H9 (cell line): ENCODE data around the gene SPATA3. TPM values are rescaled to one million over a fixed set of nuclear protein-coding genes. Genes with fewer than 3 reads are reported as not detected.

Experiments
- DNase-seq: peaks from one replicate; pipeline ENCODE4 v3.0.0-alpha.2; 2017
- H2AFZ ChIP-seq: one replicate; pipeline ENCODE4 v1.6.1; 2013; ENCODE audit warnings: mild to moderate bottlenecking, low read length, control low read depth, moderate library complexity
- H2AK5ac ChIP-seq: 2 replicates; pipeline ENCODE4 v1.6.1; 2013; ENCODE audit warnings: low read length, control low read depth, mixed read lengths; ENCODE audit not compliant: insufficient read length
- H2BK120ac ChIP-seq: one replicate; pipeline ENCODE4 v1.6.1; 2013; ENCODE audit warnings: low read depth, mild to moderate bottlenecking, low read length, control low read depth, inconsistent platforms; ENCODE audit not compliant: poor library complexity, severe bottlenecking
- H2BK12ac ChIP-seq: 2 replicates; pipeline ENCODE4 v1.6.1; 2013; ENCODE audit warnings: low read length, control low read depth, mixed read lengths, low read depth; ENCODE audit not compliant: insufficient read length
- H2BK15ac ChIP-seq: 2 replicates; pipeline ENCODE4 v1.6.1; 2013; ENCODE audit warnings: low read depth, low read length, control low read depth
- H2BK20ac ChIP-seq: one replicate; pipeline ENCODE4 v1.6.1; 2013; ENCODE audit warnings: low read depth, mild to moderate bottlenecking, low read length, control low read depth, inconsistent platforms; ENCODE audit not compliant: poor library complexity, severe bottlenecking
- H2BK5ac ChIP-seq: 2 replicates; pipeline ENCODE4 v1.6.1; 2013; ENCODE audit warnings: low read length, control low read depth, mixed read lengths; ENCODE audit not compliant: insufficient read length
- H3K14ac ChIP-seq: 2 replicates; pipeline ENCODE4 v1.6.1; 2013; ENCODE audit warnings: low read length, control low read depth; ENCODE audit not compliant: insufficient read depth
- H3K18ac ChIP-seq: 2 replicates; pipeline ENCODE4 v1.6.1; 2013; ENCODE audit warnings: low read depth, mild to moderate bottlenecking, mixed read lengths, low read length, control low read depth; ENCODE audit not compliant: insufficient read length
- H3K23ac ChIP-seq: 2 replicates; pipeline ENCODE4 v1.6.1; 2013; ENCODE audit warnings: low read length, control low read depth, mixed read lengths, low read depth; ENCODE audit not compliant: insufficient read length
- H3K23me2 ChIP-seq: 2 replicates; pipeline ENCODE4 v1.6.1; 2013; ENCODE audit warnings: low read depth, mild to moderate bottlenecking, mixed read lengths, low read length, control low read depth; ENCODE audit not compliant: insufficient read length, poor library complexity, severe bottlenecking
- H3K27ac ChIP-seq: 2 replicates; pipeline ENCODE4 v1.5.1; 2013; ENCODE audit warnings: low read length, control low read depth, mixed read lengths, low read depth; ENCODE audit not compliant: insufficient read length
- H3K27me3 ChIP-seq: 2 replicates; pipeline ENCODE4 v1.6.1; 2013; ENCODE audit warnings: low read length, control low read depth, inconsistent platforms; ENCODE audit not compliant: insufficient read depth
- H3K4ac ChIP-seq: 2 replicates; pipeline ENCODE4 v1.6.1; 2013; ENCODE audit warnings: low read depth, mild to moderate bottlenecking, control low read depth, inconsistent platforms, low read length, moderate library complexity
- H3K4me1 ChIP-seq: 2 replicates; pipeline ENCODE4 v1.6.1; 2013; ENCODE audit warnings: low read length, control low read depth, inconsistent platforms; ENCODE audit not compliant: insufficient read depth
- H3K4me2 ChIP-seq: 2 replicates; pipeline ENCODE4 v1.6.1; 2013; ENCODE audit warnings: low read length, control low read depth, mixed read lengths; ENCODE audit not compliant: insufficient read length, insufficient read depth
- H3K56ac ChIP-seq: 2 replicates; pipeline ENCODE4 v1.6.1; 2013; ENCODE audit warnings: low read depth, mild to moderate bottlenecking, mixed read lengths, low read length, control low read depth; ENCODE audit not compliant: insufficient read length
- H3K79me1 ChIP-seq: 2 replicates; pipeline ENCODE4 v1.6.1; 2013; ENCODE audit warnings: low read depth, mild to moderate bottlenecking, moderate library complexity, low read length, control low read depth, inconsistent platforms; ENCODE audit not compliant: insufficient read depth, poor library complexity, severe bottlenecking
- H3K79me2 ChIP-seq: 2 replicates; pipeline ENCODE4 v1.6.1; 2013; ENCODE audit warnings: low read length, control low read depth, inconsistent platforms; ENCODE audit not compliant: insufficient read depth
- H3K9ac ChIP-seq: 2 replicates; pipeline ENCODE4 v1.6.1; 2013; ENCODE audit warnings: low read length, control low read depth, mixed read lengths; ENCODE audit not compliant: insufficient read length; ENCODE audit errors: extremely low read depth
- H3K9me3 ChIP-seq: one replicate; pipeline ENCODE4 v1.6.1; 2013; ENCODE audit warnings: low read depth, low read length, inconsistent platforms; ENCODE audit not compliant: control insufficient read depth
- H3T11ph ChIP-seq: one replicate; pipeline ENCODE4 v1.6.1; 2013; ENCODE audit warnings: mild to moderate bottlenecking, low read length, control low read depth, inconsistent platforms
- H4K20me1 ChIP-seq: one replicate; pipeline ENCODE4 v1.6.1; 2013; ENCODE audit not compliant: control insufficient read depth, insufficient read length, insufficient read depth
- H4K5ac ChIP-seq: 2 replicates; pipeline ENCODE4 v1.6.1; 2013; ENCODE audit warnings: low read depth, mild to moderate bottlenecking, mixed read lengths, low read length, control low read depth; ENCODE audit not compliant: insufficient read length
- H4K8ac ChIP-seq: replicated peaks from 2 replicates; pipeline ENCODE4 v1.6.1; 2013; ENCODE audit warnings: low read length, control low read depth, mixed read lengths, low read depth; ENCODE audit not compliant: insufficient read length
- H4K91ac ChIP-seq: 2 replicates; pipeline ENCODE4 v1.6.1; 2013; ENCODE audit warnings: low read depth, mild to moderate bottlenecking, moderate library complexity, mixed read lengths, low read length, control low read depth; ENCODE audit not compliant: insufficient read length
- H3K27ac Mint-ChIP-seq, 3 experiments: 2 replicates in 2 of 3; 3 replicates in 1 of 3; pipeline ENCODE4 v1.8.0; 2020 to 2021; ENCODE audit warnings: mixed read lengths in 3 of 3, mild to moderate bottlenecking in 1 of 3, moderate library complexity in 1 of 3
- H3K27me3 Mint-ChIP-seq: 2 replicates; pipeline ENCODE4 v1.8.0; 2021; ENCODE audit warnings: low read depth, mild to moderate bottlenecking, moderate library complexity, mixed read lengths
- H3K36me3 Mint-ChIP-seq, 3 experiments: 2 replicates in 2 of 3; 3 replicates in 1 of 3; pipeline ENCODE4 v1.8.0; 2020 to 2021; ENCODE audit warnings: low read depth in 3 of 3, mixed read lengths in 3 of 3; ENCODE audit not compliant: insufficient read depth in 1 of 3
- H3K4me1 Mint-ChIP-seq, 2 experiments: 2 replicates each; pipeline ENCODE4 v1.8.0; 2020; ENCODE audit warnings: mixed read lengths in 2 of 2
- H3K4me3 Mint-ChIP-seq, 2 experiments: 2 replicates in 1 of 2; 3 replicates in 1 of 2; pipeline ENCODE4 v1.8.0; 2020 to 2021; ENCODE audit warnings: mild to moderate bottlenecking in 2 of 2, mixed read lengths in 2 of 2, moderate library complexity in 1 of 2
- H3K9me3 Mint-ChIP-seq, 2 experiments: 2 replicates in 1 of 2; 3 replicates in 1 of 2; pipeline ENCODE4 v1.8.0; 2020; ENCODE audit warnings: mild to moderate bottlenecking in 2 of 2, mixed read lengths in 2 of 2, moderate library complexity in 1 of 2
- WGBS: extraction: QIAGEN DNeasy Blood & Tissue Kit; methylation state at CpG from one replicate; pipeline ENCODE4 v1.1.7; 2013; ENCODE audit warnings: missing lambda C conversion rate, low lambda C conversion rate, mixed read lengths; ENCODE audit not compliant: insufficient read length; ENCODE audit errors: extremely low coverage; 5-methylcytosine and 5-hydroxymethylcytosine counted together
- total RNA-seq: library from RNA; stranded (reverse); gene quantifications from 2 replicates; pipeline ENCODE4 v1.2.1, GENCODE V29; 2021
- TF ChIP-seq, protein P1 (sequence below): fragments of 200-600 bp; sonication (generic); conservative IDR thresholded peaks from 3 replicates; pipeline ENCODE4 v1.8.0; 2021; ENCODE audit warnings: antibody characterized with exemption, mild to moderate bottlenecking

SPATA3 gene
- total RNA-seq, 1 experiment from 2014 or later: not detected

DNA sequence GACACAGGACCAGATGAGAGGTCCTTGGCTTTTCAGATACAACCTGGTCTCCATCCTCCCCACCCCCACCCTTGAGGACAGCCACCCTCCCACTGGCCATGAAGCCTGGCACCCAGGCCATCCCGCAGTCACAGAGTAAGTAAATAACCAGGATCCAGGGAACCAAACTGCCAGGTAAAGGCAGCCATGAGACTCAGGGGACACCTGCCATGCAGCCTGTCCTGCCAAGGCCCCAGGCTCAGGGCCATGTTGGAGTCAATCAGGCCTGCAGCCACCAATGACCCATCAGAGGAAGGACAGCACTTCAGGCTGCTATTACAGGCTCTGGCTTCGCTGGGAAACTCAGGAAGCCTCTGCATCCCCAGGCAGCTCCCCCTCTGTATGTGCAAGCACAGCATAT, 15.6 kb downstream of the SPATA3 start:
- Histone ChIP-seq H3K4ac (no peak overlapping the region), H3K56ac (no peak overlapping the region), H3K23ac (no peak overlapping the region), H3K79me2 (no peaks in the 10 kb centered on the region), H2BK20ac (no peak overlapping the region), H3K27me3 (no peaks in the 10 kb centered on the region; the same call in 1 of the 2 replicates), H3K9ac (no peak overlapping the region), H3K18ac (no peak overlapping the region), H3K4me2 (no peak overlapping the region), H4K20me1 (no peaks in the 10 kb centered on the region), H4K91ac (no peak overlapping the region), H2BK15ac (no peak overlapping the region), H2AFZ (no peak overlapping the region), H2BK120ac (no peak overlapping the region), H4K5ac (no peak overlapping the region), H2BK5ac (no peak overlapping the region), H3K9me3 (no peaks in the 10 kb centered on the region), H3K79me1 (no peaks in the 10 kb centered on the region), H3T11ph (no peak overlapping the region), H2BK12ac (no peak overlapping the region), H3K23me2 (no peaks in the 10 kb centered on the region), H2AK5ac (no peak overlapping the region), H3K4me1 (no peaks in the 10 kb centered on the region), H3K14ac (no peak overlapping the region; the same call in 1 of the 2 replicates), H3K27ac (no peak overlapping the region), H4K8ac (no peak overlapping the region)
- H3K9me3 Mint-ChIP-seq: no peaks in the 10 kb centered on the region
- H3K4me1 Mint-ChIP-seq: peaks cover 20 to 27% of the 10 kb centered on the region in 2 experiments
- peaks cover 0 to 4% (median 0%) of the 10 kb centered on the region in 3 experiments; a peak in 1 of 7 replicates for H3K36me3 Mint-ChIP-seq
- H3K27me3 Mint-ChIP-seq: peaks cover 47% of the 10 kb centered on the region
- no peak overlapping the region for H3K27ac Mint-ChIP-seq
- TF ChIP-seq, protein P1, sequence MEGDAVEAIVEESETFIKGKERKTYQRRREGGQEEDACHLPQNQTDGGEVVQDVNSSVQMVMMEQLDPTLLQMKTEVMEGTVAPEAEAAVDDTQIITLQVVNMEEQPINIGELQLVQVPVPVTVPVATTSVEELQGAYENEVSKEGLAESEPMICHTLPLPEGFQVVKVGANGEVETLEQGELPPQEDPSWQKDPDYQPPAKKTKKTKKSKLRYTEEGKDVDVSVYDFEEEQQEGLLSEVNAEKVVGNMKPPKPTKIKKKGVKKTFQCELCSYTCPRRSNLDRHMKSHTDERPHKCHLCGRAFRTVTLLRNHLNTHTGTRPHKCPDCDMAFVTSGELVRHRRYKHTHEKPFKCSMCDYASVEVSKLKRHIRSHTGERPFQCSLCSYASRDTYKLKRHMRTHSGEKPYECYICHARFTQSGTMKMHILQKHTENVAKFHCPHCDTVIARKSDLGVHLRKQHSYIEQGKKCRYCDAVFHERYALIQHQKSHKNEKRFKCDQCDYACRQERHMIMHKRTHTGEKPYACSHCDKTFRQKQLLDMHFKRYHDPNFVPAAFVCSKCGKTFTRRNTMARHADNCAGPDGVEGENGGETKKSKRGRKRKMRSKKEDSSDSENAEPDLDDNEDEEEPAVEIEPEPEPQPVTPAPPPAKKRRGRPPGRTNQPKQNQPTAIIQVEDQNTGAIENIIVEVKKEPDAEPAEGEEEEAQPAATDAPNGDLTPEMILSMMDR: no peak
- no peak for DNase-seq
- no CpG with 5 or more reads among the region's 2 CpGs for WGBS
- no peak overlapping the region for H3K4me3 Mint-ChIP-seq
